Naive thymus-derived CD8-positive, alpha-beta T cell (primary cell): ENCODE data around the gene ABCC4. TPM values are rescaled to one million over a fixed set of nuclear protein-coding genes. Genes with fewer than 3 reads are reported as not detected.

ENCODE experiments used
- ATAC-seq, 2 donors: fragments of 150-1000 bp; cut with Tn5 transposase in 1 of 2; sonication (Bioruptor Pico), chemical (Tn5 transposase) in 1 of 2; 1 replicate in 1 of 2; 2 replicates in 1 of 2; pipeline ENCODE4 v1.10.0; 2021; ENCODE audit warnings: mild to moderate bottlenecking in 2 of 2, moderate library complexity in 2 of 2
- POLR2A ChIA-PET: fragments of 350-600 bp; sonication (Branson Sonifier 250); formaldehyde crosslinking; loops from one replicate; lab custom pipeline; 2021; ENCODE audit warnings: antibody characterized with exemption; lab: Charles Lee
- DNase-seq, 10 donors: peaks; one replicate each; pipeline versions ENCODE4 v3.0.0 to v3.0.0-alpha.2; 2020 to 2022
- H3K27ac Mint-ChIP-seq, 10 donors: one replicate each; pipeline ENCODE4 v1.8.0; 2020 to 2022; ENCODE audit warnings: mild to moderate bottlenecking in 10 of 10, mixed read lengths in 10 of 10, moderate library complexity in 4 of 10, inconsistent platforms in 1 of 10
- H3K27me3 Mint-ChIP-seq, 5 donors: one replicate each; pipeline ENCODE4 v1.8.0; 2021 to 2022; ENCODE audit warnings: mixed read lengths in 5 of 5
- H3K36me3 Mint-ChIP-seq, 3 donors: one replicate each; pipeline ENCODE4 v1.8.0; 2020 to 2022; ENCODE audit warnings: mixed read lengths in 3 of 3, mild to moderate bottlenecking in 2 of 3, inconsistent platforms in 1 of 3
- H3K4me1 Mint-ChIP-seq, 4 donors: one replicate each; pipeline ENCODE4 v1.8.0; 2021 to 2022; ENCODE audit warnings: mixed read lengths in 4 of 4
- H3K4me3 Mint-ChIP-seq, 10 donors: one replicate each; pipeline ENCODE4 v1.8.0; 2020 to 2022; ENCODE audit warnings: mild to moderate bottlenecking in 10 of 10, mixed read lengths in 10 of 10, moderate library complexity in 6 of 10, inconsistent platforms in 1 of 10
- H3K9me3 Mint-ChIP-seq, 9 donors: one replicate each; pipeline ENCODE4 v1.8.0; 2020 to 2022; ENCODE audit warnings: mixed read lengths in 9 of 9, mild to moderate bottlenecking in 3 of 9, inconsistent platforms in 1 of 9, moderate library complexity in 1 of 9
- polyA plus RNA-seq, 3 donors: library from polyadenylated mRNA; unstranded; fragments of 300-500 nt; fragmentation: Illumina TruSeq; gene quantifications; one replicate each; pipeline ENCODE4 v1.2.3, GENCODE V29; 2021
- total RNA-seq, 8 experiments: library from RNA in 2 of 8; stranded (reverse) in 2 of 8; gene quantifications; one replicate each; pipeline ENCODE4 v1.2.3 and lab custom pipeline; 2021 to 2026

ABCC4 gene
- total and polyA plus RNA-seq, 5 experiments from 2014 or later: 3.5 to 9.2 (median 4.4) TPM

DNA sequence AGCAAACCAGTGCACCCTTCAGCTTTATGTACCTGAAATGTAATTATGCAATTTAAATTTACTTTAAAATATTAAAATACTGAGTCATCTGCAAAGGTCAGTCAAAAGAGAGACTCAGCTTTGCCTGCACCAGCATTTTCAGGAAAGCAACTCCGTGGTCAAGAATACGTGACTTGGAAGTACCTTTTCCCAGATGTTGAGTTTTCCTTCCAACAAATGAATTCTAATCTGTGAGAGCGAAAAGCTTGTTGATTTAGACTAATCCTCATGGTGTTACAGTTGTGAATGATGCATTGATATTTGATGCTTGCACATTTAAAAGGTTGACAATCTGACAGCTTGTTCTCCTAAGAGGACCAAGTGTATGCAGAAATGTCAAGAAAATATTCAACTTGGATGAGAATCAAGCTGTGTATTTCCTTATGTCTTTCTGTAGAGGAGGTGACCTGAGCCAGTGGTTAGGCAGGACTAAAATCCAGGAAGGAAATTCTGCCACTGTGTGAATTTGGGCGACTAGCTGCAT is 270.4 kb downstream of the ABCC4 start:
- H3K9me3 Mint-ChIP-seq: peaks cover 0 to 13% (median 6%) of the 10 kb centered on the region in 9 donors
- no peaks in the 10 kb centered on the region for H3K27me3 Mint-ChIP-seq
- peaks cover 0 to 7% (median 0%) of the 10 kb centered on the region in 4 donors for H3K4me1 Mint-ChIP-seq
- peaks cover 10 to 50% (median 22%) of the 10 kb centered on the region in 3 donors for H3K36me3 Mint-ChIP-seq
- POLR2A ChIA-PET: no interaction called here
- no peak overlapping the region for H3K4me3 Mint-ChIP-seq
- H3K27ac Mint-ChIP-seq: no peak overlapping the region
- DNase-seq: no peak
- ATAC-seq: no peak

DNA sequence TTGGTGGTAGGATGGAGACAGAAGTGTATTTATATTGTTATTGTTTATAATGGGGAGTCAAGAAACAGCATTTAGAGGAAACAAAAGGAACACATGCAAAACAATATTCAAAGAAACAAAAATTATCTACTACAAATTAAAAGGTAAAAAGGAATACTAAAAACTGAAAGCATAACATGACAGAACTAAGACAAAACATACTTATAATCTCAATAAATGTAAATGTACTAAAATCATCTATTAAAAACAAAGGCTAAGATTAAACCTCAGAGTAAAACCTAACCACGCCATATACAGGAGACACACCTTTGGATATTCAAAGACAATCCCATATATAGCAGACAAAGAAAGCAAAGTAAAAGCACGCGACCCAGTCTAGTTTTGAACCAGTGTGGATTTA is 273.6 kb downstream of the ABCC4 start:
- POLR2A ChIA-PET: no interaction called here
- Mint-ChIP-seq H3K4me3 (no peak overlapping the region), H3K27ac (no peak overlapping the region), H3K36me3 (peaks cover 16 to 43% (median 18%) of the 10 kb centered on the region in 3 donors), H3K4me1 (peaks cover 0 to 2% (median 0%) of the 10 kb centered on the region in 4 donors), H3K9me3 (peaks cover 0 to 13% (median 6%) of the 10 kb centered on the region in 9 donors), H3K27me3 (no peaks in the 10 kb centered on the region)
- DNase-seq: no peak
- ATAC-seq: no peak

DNA sequence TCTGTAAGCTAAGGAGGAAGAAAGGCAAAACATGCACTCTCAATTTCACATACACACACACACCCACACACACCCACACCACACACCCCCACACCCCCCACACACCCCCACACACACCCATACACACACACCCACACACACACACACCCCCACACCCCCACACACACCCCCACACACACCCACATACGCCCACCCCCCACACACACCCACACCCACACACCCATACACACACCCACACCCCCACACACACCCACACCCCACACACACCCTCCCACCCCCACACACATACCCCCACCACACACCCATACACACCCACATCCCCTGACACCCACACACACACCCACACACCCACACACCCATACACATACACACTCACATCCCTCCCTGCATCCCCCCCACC is 276.1 kb downstream of the ABCC4 start:
- Mint-ChIP-seq H3K27me3 (no peaks in the 10 kb centered on the region), H3K36me3 (peaks cover 26 to 52% (median 36%) of the 10 kb centered on the region in 3 donors)

DNA sequence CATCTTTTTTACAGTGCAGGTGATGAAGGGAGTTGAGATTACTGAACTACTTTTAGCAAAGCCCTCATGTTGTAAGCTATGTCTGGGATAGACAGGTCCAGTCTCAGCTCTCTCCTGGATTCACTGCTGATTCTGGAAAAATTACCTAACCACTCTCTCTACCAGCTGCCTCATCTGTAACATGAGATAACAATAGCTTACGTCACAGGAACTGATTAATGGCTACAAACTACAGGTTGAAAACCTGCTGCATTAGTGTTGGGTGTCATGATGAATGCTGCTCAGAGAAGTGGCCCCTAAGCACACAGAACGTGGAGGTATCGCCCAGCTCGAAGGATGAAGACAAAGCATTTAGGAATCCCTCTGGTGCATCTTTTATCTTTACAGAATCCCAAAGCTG is 277.8 kb downstream of the ABCC4 start:
- Mint-ChIP-seq H3K27ac (no peak overlapping the region), H3K4me1 (peaks cover 0 to 2% (median 0%) of the 10 kb centered on the region in 4 donors), H3K27me3 (no peaks in the 10 kb centered on the region), H3K4me3 (no peak overlapping the region), H3K9me3 (peaks cover 0 to 11% (median 3%) of the 10 kb centered on the region in 9 donors), H3K36me3 (peaks cover 27 to 59% (median 43%) of the 10 kb centered on the region in 3 donors)
- ATAC-seq (no peak), DNase-seq (no peak)
- POLR2A ChIA-PET: no interaction called here

More for the DNA sequence above, 276.1 kb downstream of the ABCC4 start:
- POLR2A ChIA-PET: no interaction called here
- DNase-seq (no peak), ATAC-seq (no peak)
- Mint-ChIP-seq H3K4me3 (no peak overlapping the region), H3K9me3 (peaks cover 0 to 13% (median 6%) of the 10 kb centered on the region in 9 donors), H3K4me1 (peaks cover 0 to 2% (median 0%) of the 10 kb centered on the region in 4 donors), H3K27ac (no peak overlapping the region)

DNA sequence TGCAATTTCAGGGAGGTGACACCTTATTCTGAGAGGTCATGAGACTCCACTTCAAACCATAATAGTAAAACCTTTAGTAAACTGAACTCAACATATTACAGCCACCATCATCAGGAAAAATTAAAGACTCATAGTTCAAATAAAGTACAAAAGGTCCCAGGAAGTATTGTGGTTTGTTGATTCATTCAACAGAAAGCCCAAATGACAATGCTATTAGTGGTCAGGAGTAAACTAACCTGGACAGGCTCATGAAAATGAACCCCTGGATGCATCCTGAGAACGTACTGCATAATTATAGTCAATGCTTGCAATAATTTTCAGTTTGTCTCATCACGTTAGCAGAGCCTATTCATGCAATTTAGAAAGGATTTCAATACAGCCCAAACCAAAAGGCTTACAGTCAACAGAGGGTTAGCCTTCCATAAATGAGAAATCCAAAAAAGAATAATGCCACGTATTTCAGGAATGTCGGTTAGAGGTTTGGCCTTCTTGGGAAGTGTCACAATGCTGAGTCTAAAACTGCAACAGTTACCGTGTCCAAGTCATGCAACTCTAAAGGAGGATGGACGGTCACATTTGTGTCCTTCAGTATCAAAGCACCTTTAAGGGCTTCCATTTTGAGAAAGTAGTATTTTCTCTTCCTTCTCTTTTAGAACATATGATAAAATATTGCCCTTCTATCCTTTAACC is 280.8 kb downstream of the ABCC4 start:
- Mint-ChIP-seq H3K27ac (no peak overlapping the region), H3K4me1 (no peaks in the 10 kb centered on the region), H3K9me3 (no peaks in the 10 kb centered on the region), H3K36me3 (peaks cover 21 to 49% (median 38%) of the 10 kb centered on the region in 3 donors), H3K4me3 (no peak overlapping the region), H3K27me3 (no peaks in the 10 kb centered on the region)
- no peak for DNase-seq
- ATAC-seq: no peak
- POLR2A ChIA-PET: no interaction called here

DNA sequence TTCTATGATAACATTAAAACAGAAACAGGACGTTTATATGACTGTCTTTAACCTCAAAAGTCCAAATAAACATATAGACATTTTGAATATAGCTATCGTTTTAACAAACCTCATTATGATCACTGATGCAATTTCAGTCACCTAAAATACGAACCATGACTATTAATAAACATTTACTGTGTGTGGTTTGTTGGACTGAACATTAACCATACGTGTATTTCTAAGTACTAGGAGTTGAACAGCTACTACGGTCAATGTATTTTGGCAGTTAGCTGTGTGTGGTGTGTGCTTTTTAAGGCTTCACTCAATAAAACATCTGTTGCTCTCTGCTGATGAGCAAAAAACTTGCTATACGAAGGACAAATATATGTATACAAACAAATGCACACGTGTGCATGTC is 281.4 kb downstream of the ABCC4 start:
- H3K4me1 Mint-ChIP-seq: no peaks in the 10 kb centered on the region
- no peak for ATAC-seq

DNA sequence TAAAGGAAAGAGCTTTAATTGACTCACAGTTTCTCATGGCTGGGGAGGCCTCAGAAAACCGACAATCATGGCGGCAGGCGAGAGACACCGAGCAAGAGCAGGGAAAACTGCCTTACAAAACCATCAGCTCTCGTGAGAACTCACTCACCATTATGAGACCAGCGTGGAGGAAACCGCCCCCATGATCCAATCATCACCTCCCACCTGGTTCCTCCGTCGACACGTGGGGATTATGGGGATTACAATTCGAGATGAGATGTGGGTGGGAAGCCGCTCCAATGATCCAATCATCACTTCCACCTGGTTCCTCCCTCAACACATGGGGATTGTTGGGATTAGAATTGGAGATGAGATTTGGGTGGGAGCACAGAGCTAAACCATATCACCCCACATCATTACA is 293.9 kb downstream of the ABCC4 start:
- DNase-seq: no peak
- peaks cover 0 to 2% (median under 1%) of the 10 kb centered on the region in 4 donors for H3K4me1 Mint-ChIP-seq
- H3K27ac Mint-ChIP-seq: no peak overlapping the region
- POLR2A ChIA-PET: no interaction called here
- ATAC-seq: no peak
- H3K27me3 Mint-ChIP-seq: peaks cover 4 to 19% (median 10%) of the 10 kb centered on the region in 5 donors
- H3K9me3 Mint-ChIP-seq: no peaks in the 10 kb centered on the region
- H3K4me3 Mint-ChIP-seq: no peak overlapping the region
- no peaks in the 10 kb centered on the region for H3K36me3 Mint-ChIP-seq

More for the DNA sequence above, 281.4 kb downstream of the ABCC4 start:
- no peak overlapping the region for H3K27ac Mint-ChIP-seq
- H3K9me3 Mint-ChIP-seq: no peaks in the 10 kb centered on the region
- no peak overlapping the region for H3K4me3 Mint-ChIP-seq
- no peak for DNase-seq
- POLR2A ChIA-PET: no interaction called here
- H3K36me3 Mint-ChIP-seq: peaks cover 21 to 49% (median 38%) of the 10 kb centered on the region in 3 donors
- H3K27me3 Mint-ChIP-seq: no peaks in the 10 kb centered on the region

DNA sequence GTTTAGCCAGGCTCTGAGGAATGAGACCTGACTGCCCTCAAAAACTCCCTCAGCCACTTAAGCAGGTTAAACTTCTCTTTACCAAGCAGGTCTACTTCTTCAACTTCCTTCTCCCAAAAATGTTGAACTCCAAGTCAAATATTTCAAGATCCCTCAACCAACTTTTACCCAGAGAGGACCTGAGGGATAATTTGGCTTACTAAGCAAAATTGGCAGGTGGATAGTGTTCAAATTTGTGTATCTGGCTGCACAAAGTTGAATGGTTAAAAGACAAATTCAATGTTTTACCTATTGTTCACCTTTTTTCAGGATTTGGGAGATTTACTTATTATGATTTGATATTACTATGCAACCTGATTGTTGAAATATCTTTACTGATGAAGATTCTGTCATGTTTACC is 296.0 kb downstream of the ABCC4 start:
- H3K27me3 Mint-ChIP-seq: peaks cover 10 to 35% (median 22%) of the 10 kb centered on the region in 5 donors
- no peak overlapping the region for H3K27ac Mint-ChIP-seq
- ATAC-seq (no peak), DNase-seq (no peak)
- H3K4me1 Mint-ChIP-seq: peaks cover 0 to 4% (median 2%) of the 10 kb centered on the region in 4 donors
- H3K9me3 Mint-ChIP-seq: no peaks in the 10 kb centered on the region
- H3K4me3 Mint-ChIP-seq: no peak overlapping the region
- POLR2A ChIA-PET: no interaction called here
- H3K36me3 Mint-ChIP-seq: no peaks in the 10 kb centered on the region

DNA sequence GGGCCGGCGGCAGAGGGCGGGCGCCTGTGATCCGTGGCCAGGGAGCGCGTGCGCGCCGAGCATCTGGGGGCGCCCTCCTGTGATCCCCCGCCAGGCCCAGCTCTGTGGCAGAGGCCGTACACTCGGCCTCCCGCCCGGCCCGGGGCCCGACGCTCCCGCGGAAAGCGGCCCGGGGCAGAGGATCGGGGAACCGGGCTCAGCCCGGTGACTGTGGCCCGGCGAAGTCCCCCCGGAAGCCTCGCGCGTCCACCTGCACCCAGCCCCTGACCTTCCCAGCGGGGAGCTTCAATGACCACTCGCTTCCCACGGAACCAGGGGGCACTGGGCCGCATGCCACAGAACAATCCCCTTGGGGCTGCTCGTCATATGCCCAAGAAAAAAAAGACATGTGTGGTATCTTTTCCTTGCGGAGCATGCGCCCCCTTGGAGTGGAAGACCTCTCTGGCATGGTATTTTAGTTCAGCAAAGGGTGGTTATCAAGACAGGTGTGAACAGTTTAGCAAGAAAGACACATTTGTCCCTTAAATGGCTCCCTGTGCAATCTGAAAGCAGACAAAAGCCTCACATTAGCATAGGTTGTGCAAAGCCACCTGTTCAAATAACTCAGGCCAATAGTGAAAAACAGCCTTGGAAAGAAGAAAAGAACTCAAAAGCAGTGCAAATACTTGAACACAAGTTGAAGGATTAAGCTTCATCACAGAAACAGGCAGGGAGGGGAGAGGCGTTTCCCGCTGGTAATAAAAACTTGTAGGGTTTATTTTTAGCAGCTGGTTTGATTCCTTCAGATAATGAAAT is 298.0 kb downstream of the ABCC4 start:
- Mint-ChIP-seq H3K27ac (no peak overlapping the region), H3K27me3 (peaks cover 12 to 35% (median 25%) of the 10 kb centered on the region in 5 donors), H3K9me3 (no peaks in the 10 kb centered on the region), H3K4me3 (no peak overlapping the region), H3K4me1 (peaks cover 0 to 4% (median 2%) of the 10 kb centered on the region in 4 donors), H3K36me3 (peaks cover 0 to under 1% (median 0%) of the 10 kb centered on the region in 3 donors)
- DNase-seq (no peak), ATAC-seq (no peak)
- POLR2A ChIA-PET: no interaction called here

DNA sequence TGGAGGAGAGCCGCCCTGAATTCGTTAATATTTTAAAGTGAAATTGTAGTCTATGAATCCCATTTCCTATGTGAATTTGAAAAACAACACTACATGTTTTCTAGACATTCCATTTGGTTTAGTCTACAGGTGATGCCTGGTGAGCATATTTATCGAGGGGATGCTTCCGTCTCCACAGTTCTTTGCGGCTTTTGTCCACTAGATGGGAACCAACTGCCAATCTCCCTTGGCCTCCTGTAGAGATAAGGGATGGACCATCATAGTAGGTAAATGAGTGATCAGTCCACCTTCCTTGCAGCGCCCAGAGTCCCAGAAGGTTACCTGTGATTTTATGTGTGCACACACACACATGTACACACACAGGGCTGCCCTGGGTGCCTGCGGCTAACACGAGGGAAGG is 299.1 kb downstream of the ABCC4 start:
- peaks cover 0 to 6% (median 0%) of the 10 kb centered on the region in 3 donors for H3K36me3 Mint-ChIP-seq
- POLR2A ChIA-PET: no interaction called here
- H3K27me3 Mint-ChIP-seq: peaks cover 15 to 35% (median 28%) of the 10 kb centered on the region in 5 donors
- no peaks in the 10 kb centered on the region for H3K9me3 Mint-ChIP-seq
- DNase-seq: no peak
- H3K27ac Mint-ChIP-seq: no peak overlapping the region
- no peak overlapping the region for H3K4me3 Mint-ChIP-seq
- no peak for ATAC-seq
- H3K4me1 Mint-ChIP-seq: peaks cover 0 to 5% (median 2%) of the 10 kb centered on the region in 4 donors

DNA sequence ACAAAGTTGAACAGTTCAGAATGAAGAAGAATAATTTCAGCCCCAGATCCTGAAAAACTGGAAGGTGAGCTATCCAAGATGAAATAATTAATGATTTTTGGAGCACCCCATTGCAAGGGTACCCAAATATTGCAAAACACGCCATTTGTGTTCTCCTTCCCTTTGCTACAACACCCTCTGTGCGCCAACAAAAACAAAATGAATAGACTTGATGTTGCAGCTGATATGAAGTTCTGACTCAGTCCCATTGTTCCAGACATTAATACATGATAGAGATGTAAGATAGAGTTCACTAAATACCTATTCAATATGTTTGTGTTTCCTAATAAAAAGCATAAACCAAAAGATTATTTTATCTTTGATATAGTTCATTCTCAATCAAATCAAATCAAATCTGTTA is 301.4 kb downstream of the ABCC4 start:
- no peak overlapping the region for H3K27ac Mint-ChIP-seq
- H3K9me3 Mint-ChIP-seq: peaks cover 0 to under 1% (median 0%) of the 10 kb centered on the region in 9 donors
- peaks cover 23 to 43% (median 39%) of the 10 kb centered on the region in 5 donors for H3K27me3 Mint-ChIP-seq
- peaks cover 0 to 15% (median 0%) of the 10 kb centered on the region in 3 donors for H3K36me3 Mint-ChIP-seq
- ATAC-seq (no peak), DNase-seq (no peak)
- peaks cover 0 to 5% (median 2%) of the 10 kb centered on the region in 4 donors for H3K4me1 Mint-ChIP-seq
- no peak overlapping the region for H3K4me3 Mint-ChIP-seq
- POLR2A ChIA-PET: no interaction called here

DNA sequence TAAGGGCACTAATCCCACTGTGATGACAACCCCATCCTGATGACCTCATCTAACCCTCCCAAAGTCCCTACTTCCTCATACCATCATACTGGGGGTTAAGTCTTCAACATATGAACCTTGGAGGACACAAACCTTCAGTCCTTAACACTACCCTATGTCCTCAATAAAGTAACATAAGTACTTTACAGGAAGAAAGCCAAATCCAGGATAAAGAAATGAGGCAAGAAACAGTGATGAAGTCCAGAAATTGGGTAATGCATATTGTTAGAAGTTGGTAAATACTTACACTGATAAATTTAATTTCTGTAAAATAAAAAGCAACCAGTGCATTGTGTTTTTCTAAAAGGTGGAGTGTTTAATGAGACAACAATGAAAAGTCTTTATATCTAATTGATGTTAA is 304.1 kb downstream of the ABCC4 start:
- no peak overlapping the region for H3K4me3 Mint-ChIP-seq
- DNase-seq (no peak), ATAC-seq (no peak)
- H3K27ac Mint-ChIP-seq: no peak overlapping the region
- H3K36me3 Mint-ChIP-seq: peaks cover 0 to 15% (median 0%) of the 10 kb centered on the region in 3 donors
- peaks cover 0 to 1% (median 0%) of the 10 kb centered on the region in 4 donors for H3K4me1 Mint-ChIP-seq
- peaks cover 0 to 2% (median 0%) of the 10 kb centered on the region in 9 donors for H3K9me3 Mint-ChIP-seq
- POLR2A ChIA-PET: no interaction called here
- H3K27me3 Mint-ChIP-seq: peaks cover 19 to 44% (median 26%) of the 10 kb centered on the region in 5 donors

DNA sequence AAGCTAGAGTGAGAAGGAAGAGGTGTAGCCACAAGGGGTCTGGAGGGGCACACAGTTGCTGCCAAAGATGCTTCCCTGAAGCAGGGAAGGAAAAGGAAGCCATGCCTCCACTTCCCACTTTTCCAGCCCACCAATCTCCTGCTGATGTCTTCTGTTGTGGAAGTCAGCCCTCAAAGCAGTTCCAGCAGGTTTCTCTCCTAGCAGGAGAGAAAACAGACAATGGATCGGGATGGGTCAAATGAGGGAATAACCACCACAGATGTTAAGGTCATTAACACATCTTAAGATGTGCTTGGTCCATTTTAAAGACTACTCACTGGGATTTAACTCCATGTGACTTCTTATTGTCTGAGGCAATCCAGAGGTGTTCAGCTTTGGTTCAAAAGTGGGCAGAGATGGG is 304.8 kb downstream of the ABCC4 start:
- DNase-seq (no peak), ATAC-seq (no peak)
- H3K27ac Mint-ChIP-seq: no peak overlapping the region
- peaks cover 0 to 2% (median 0%) of the 10 kb centered on the region in 9 donors for H3K9me3 Mint-ChIP-seq
- POLR2A ChIA-PET: no interaction called here
- peaks cover 0 to 15% (median 0%) of the 10 kb centered on the region in 3 donors for H3K36me3 Mint-ChIP-seq
- H3K4me1 Mint-ChIP-seq: peaks cover 0 to 1% (median 0%) of the 10 kb centered on the region in 4 donors
- H3K27me3 Mint-ChIP-seq: peaks cover 17 to 37% (median 21%) of the 10 kb centered on the region in 5 donors
- H3K4me3 Mint-ChIP-seq: no peak overlapping the region
